SK-N-DZ (cell line): Measurements from ENCODE around the gene MECP2. TPM values are rescaled to one million over a fixed set of nuclear protein-coding genes. Genes with fewer than 3 reads are reported as not detected.
"Not testable (repeated sequence)": the region's sequence is repeated elsewhere in the genome, so short reads cannot be mapped to it uniquely, and the experiment has no call there.

ENCODE experiments used
- DNase-seq: peaks from one replicate; pipeline ENCODE4 v3.0.0-alpha.2; 2015; ENCODE audit warnings: low spot score
- polyA plus RNA-seq, 2 experiments: library from polyadenylated mRNA; depleted of rRNA; stranded (reverse); fragments of >200 nt; gene quantifications; 2 replicates each; pipeline ENCODE4 v1.2.3, GENCODE V29; 2014

Gene MECP2
- polyA plus RNA-seq (2014; cell fraction: cytosol; rRNA removed) = 17.5 and 26.9 TPM in 2 replicates
- 23.3 and 27.8 TPM in 2 replicates for polyA plus RNA-seq (2014; cell fraction: nucleus; rRNA removed)

DNA sequence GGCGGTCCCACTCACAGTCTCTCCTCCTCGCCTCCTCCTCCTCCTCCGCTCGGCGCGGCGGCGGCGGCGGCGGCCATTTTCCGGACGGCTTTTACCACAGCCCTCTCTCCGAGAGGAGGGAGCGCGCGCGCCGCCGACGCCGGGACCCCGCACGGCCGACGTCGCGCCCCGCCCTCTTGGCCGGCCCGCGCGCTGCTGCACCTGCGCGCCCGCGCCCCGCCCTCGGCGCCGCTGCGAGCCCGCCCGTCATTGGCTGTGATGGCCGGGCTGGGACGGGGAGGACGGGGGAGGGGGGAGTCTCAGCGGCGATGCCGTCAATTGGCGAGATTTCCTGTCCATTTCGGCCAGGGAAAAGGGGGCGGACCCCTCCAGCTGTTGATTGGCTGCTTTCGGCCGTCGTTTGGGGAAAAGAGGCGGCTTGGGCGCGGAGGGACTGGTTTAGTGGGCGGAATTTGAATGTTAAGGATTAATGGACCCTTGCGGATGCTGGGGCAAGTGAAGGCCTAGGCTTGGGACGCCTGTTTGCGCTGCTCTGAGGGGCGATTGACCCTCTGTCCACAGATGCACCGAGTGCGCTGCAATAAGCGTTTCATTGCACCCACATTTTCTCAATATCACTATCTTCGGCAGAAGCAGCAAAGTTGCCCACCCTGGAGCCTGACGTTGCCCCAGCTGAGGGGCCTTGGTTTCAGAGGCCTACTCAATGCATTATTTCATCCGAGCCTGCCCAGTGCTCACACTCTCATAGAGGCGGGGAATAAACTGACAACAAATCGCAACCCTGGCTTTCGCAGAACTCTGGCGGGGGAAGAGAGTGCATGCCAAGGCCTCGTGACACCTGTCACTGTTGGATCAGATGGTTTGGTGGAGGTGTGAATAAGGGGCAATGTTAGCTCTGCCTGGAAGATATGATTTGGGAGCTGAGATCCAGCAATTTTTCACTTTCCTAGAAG lies at the start of gene MECP2:
Gene MECP2, minus strand, starts transcription at position 129 of the 953 bp plus-strand sequence.
- DNase-seq = peak; percentile 92

DNA sequence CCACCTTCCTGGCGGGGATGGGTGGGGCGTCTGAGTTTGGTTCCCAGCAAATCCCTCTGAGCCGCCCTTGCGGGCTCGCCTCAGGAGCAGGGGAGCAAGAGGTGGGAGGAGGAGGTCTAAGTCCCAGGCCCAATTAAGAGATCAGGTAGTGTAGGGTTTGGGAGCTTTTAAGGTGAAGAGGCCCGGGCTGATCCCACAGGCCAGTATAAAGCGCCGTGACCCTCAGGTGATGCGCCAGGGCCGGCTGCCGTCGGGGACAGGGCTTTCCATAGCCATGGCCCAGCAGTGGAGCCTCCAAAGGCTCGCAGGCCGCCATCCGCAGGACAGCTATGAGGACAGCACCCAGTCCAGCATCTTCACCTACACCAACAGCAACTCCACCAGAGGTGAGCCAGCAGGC lies 46.5 kb upstream of the MECP2 start, which contains the start of gene OPN1LW:
Gene OPN1LW, plus strand, starts transcription at position 234 of the 400 bp plus-strand sequence. Its CDS starts 41 bp downstream, at position 275.
- not testable (repeated sequence) for DNase-seq

DNA sequence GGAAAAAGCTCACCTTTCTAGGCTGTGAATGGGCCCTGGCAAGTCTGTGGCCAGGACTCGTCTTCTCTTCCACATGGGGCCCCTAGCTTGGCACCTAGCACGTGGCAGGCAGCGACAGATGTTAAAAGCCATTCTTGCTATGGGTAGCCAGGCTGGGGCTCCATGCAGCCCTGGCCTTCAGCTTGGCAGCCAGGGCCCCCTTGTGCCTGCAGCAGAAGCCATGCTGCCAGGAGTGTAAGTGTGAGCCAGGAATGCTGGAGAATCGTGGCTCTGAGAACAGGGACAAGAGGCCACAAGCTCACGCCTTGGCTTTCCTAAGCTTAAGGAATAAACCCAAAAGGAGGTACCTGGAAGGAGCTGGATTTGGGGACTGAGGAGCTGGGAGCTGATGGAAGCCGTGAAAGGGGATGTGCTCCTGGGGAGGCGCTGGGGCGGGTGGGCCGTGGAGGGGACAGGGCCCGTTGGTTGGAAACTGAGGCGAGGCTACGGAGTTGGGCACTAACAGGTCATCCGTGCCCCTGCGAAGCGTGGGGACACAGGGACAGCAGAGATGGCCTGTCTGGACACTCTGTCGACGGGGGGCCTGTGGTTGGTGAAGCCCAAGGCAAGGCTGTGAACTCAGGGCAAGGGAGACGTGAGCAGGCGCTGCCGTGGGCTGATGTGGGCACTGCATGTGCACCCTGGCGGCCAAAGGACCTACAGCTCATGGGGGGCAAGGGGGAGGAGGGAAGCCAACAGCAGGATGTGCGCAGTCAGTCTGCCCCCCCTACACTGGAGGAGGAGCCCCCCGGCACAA lies 45.6 kb upstream of the MECP2 start:
- DNase-seq = no peak

DNA sequence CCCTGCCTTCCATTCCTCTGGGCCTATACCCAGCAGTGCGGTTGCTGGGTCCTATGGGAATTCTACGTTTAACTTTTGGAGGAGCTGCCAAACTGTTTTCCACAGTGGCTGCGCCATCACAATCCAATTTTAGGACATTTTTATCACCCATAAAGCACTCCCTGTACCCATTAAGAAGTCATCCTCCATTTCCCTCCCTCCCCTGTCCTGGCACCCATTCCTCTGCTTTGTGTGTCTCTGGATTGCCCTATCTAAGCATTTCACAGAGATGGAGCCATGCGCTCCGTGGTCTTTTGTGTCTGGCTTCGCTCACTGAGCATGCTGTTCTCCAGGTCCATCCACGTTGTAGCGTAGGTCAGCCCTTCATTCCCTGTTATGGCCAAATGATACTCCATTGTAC lies 44.9 kb upstream of the MECP2 start:
- DNase-seq = no peak

DNA sequence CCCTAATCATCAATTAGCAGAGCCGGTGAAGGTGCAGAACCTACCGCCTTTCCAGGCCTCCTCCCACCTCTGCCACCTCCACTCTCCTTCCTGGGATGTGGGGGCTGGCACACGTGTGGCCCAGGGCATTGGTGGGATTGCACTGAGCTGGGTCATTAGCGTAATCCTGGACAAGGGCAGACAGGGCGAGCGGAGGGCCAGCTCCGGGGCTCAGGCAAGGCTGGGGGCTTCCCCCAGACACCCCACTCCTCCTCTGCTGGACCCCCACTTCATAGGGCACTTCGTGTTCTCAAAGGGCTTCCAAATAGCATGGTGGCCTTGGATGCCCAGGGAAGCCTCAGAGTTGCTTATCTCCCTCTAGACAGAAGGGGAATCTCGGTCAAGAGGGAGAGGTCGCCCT lies 43.2 kb upstream of the MECP2 start:
- DNase-seq = no peak

DNA sequence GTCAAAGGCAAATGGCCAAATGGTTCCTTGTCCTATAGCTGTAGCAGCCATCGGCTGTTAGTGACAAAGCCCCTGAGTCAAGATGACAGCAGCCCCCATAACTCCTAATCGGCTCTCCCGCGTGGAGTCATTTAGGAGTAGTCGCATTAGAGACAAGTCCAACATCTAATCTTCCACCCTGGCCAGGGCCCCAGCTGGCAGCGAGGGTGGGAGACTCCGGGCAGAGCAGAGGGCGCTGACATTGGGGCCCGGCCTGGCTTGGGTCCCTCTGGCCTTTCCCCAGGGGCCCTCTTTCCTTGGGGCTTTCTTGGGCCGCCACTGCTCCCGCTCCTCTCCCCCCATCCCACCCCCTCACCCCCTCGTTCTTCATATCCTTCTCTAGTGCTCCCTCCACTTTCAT lies 42.7 kb upstream of the MECP2 start:
- DNase-seq = no peak

DNA sequence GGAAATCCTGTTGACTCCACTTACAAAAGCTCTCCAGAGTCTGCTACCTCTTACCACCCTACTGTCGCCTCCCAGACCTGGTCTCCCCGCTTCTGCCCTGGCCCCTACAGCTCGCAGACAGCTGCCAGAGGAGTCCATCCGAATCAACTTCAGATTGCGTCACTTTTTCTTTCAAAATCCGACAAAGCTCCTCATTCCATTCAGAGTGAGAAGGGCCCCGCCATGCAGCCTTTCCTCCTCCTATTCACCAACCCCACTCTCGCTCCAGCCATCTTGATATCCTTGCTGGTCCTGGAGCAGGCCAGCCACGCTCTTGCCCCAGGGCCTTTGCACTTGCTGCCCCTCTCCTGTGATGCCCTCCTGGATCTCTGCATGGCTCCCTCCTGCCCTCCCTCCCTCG lies 41.3 kb upstream of the MECP2 start:
- no peak for DNase-seq

DNA sequence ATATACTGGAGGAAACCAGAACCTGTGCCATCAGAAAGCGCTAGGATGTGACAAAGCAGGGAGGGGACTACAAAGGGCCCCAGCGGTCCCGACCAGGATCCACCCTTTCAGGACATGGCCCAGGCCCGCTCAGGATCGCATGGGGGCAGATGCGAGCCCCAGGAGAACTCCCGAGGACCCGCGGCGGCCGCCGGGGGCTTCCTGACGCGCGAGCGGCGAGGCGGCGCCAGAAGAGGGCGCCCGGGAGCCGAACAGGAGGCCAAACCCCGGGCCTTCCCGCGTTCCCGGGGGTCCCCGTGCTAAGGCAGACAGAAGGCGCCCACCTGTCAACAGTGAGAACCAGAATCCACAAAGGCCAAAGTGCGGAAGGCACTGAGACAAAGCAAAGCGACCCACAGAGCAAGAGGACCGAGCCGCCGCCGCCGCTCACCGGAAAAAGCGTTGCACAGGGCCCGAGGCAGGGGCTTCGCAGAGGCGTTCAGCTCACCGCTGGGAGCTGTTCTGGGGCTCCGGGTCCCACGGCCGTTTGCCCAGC lies 39.2 kb upstream of the MECP2 start:
- peak; percentile 57 for DNase-seq

DNA sequence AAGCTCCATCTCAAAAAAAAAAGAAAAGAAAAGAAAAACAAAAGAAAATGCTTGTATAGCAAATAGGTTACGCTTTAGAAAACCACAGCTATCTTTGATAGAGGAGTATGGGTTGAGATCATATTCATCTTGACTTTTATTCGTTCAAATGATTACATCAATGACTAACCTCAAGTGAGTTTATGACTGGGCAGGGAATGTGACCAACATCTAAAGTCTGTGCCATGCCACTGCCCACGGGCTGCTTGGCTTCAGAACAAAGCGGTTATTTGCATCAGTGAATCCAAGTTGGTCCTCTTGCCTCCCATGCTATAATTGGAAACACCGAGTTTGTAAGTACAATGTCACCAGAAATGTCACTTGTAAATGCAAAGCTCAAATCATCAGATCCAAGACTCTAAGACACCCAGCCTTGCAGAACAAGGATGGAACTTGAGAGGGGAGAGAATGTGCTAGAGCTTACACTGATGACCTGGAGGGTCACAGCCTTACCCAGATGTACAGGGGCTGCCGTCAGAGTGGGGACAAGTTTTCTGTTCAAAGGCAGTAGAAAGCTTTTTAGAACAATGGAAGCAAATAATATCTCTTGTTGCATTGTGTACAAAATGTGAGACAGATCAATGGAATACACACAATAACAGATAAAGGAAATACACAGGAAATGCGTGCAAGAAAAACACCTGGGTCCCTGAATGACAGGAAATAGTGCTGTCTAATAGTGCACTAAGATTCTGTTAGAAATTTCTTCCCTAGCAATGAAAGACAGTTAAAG lies 38.1 kb upstream of the MECP2 start:
- no peak for DNase-seq

DNA sequence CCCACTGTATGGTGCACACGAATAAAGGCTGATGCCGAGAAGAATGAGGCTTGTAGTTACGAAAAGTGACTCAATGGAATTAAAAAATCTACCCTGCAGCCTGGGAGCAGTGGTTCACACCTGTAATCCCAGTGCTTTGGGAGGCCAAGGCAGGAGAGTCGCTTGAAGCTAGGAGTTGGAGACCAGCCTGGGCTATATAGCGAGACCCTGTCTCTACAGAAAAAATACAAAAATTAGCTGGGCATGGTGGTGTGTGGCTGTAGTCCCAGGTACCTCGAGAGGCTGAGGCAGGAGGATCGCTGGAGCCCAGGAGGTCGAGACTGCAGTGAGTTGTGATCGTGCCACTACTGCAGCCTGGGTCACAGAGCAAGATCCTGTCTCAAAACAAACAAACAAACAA lies 34.8 kb upstream of the MECP2 start:
- DNase-seq = no peak

DNA sequence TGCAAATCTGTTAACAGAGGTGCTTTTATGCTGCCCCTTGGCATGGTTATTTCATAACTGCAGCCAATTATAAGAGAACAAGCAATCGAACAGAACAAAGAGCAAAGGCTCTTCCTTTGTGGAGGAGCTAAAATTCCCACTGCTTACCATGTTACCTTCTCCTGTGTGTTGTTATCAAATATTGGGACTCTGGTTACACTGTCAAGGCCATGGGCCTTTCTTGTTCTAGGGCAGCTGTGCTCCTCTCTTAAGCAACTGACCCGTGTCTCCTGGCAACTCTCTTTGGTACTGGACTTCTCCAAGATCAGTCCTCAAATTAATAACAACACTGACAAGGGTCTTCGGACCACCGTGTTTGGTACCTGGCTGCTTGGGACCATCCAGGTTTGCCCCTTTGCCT lies 34.4 kb upstream of the MECP2 start:
- no peak for DNase-seq

DNA sequence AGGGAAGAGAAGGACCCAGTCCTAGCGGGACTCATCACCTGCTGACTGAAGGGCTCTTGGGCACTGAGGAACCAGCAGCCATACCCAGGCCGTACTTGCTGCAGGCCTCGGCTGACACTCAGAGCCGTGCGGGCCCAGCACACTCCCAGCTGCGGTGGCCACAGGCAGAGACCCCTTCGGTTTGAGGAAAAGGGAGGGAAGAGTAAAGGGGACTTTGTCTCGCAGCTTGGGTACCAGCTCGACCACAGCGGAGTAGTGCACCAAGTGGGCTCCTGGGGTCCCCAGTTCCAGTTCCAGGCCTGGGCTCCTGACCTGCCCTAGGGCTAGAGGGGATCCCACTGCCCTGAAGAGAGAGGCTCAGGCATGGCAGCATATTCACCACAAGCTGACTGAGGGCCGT lies 28.6 kb upstream of the MECP2 start:
- DNase-seq = no peak

DNA sequence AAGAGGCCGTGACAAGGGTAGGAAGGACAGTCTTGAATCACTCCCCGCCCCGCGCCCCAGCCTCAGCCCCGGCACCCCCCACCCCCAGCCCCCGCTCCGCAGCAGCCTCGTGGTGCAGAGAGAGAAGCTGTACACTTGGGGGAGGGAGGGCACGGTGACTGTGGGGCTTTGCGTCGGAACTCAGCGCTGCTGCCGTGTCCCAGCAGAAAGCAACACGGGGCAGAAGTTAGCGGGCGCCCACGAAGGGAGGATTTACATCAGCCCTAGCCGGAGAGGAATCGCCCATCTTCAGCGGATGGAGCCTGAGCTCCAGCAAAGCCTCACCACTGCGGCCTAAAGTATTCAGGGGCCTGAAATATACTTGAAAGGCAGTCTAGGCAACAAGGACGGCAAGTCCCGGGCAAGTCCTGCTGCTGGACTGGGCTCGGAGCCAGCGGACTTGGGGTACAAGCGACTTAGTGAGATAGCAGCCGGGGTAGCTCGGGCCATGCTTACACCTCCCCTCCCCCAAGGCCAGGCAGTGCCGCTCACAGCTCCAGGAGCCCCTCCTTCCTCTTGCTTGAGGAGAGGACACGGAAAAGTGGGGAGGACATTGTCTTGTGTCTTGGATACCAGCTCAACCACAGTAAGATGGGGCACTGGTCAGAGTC lies 28.0 kb upstream of the MECP2 start:
- no peak for DNase-seq

DNA sequence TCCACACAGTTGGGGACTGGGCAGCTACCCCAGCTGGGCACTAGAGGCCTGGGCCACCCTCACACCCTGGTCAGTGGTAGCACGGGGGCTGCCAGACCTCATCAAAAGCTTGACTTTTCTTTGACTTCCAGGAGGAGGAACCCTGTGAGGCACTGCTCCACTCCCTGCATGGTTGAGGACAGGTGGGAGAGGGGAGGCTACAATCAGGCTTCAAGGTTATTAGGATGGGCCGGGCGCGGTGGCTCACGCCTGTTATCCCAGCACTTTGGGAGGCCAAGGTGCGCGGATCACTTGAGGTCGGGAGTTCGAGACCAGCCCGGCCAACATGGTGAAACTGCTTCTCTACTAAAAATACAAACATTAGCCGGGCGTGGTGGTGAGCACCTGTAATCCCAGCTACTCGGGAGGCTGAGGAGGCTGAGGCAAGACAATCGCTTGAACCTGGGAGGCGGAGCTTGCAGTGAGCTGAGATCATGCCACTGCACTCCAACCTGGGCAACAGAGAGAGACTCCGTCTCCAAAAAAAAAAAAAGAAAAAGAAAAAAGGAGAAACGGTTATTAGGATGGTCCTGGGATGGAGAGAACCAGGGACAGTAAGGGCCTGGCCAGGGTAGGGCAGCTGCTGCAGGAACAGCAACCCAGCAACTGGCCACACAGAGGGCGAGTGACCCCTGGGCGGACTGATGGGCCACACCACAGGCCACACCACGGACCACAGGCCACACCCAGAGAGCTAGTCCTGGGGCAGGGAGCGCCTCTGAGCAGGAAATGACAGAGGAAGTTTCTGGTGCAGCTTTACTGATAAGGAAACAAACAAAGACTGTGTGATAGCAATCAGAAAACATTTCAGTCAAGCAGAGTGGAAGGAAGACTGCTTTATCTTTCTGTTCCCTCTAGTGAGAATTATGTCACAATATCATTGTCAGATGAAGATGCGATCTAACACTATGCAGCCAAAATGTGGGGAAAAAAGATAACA lies 26.0 kb upstream of the MECP2 start:
- no peak for DNase-seq

DNA sequence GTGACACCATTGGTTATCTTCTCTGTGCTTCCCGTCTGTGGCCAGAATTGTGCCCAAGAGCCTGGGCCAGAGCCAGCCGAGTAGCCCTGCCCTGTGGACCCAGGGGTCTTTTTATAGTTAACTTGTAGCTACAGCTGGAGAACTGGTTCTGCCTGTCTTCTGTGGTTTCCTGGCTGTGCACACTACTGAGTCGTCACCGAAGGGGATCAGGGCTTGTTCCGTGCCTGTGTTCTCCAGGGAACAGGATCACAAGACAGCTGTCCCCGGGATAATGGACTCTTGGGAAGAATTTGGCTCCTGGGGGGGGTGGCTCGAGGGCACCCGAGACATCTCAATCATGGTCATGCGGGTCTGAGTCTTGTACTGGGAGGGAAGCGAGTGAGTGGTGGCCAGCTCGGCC lies 24.4 kb upstream of the MECP2 start:
- DNase-seq = no peak

DNA sequence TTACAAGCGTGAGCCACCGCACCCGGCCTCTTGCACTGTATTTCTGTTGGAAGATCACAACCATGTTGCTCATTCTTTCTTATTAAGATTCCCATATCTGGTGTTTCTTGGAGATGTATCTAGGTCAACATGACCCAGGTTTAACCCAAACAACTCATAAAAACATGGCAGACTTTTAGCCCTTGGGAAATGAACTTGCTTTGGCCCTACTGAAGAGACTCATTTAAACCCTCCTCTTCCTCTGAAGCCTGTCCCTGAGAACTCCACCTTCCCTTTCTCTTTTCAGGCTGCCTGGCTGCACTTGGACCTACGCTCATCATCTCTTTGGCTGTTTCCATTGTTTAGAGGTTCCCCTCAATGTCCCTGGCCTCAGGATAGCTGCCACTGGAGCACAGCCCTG lies 23.7 kb upstream of the MECP2 start:
- DNase-seq = no peak

DNA sequence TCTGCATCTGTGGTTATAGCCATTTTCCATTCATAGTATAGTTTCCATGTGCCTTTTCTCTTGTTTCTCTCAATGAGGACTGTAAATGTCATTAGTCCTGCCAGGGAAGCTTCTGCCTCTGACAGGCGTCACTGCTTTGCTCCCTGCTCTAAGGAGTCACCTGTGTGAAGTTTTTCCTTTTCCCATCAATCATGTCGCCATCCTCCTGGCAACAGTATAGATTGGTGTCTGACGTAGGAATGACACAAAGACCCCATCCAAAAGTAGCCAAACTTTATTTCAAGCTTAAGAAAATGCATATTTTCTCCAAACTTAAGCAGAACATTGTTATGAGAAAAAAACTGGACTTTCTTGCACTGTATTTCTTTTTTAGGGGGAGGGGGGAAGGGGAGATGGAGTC lies 23.1 kb upstream of the MECP2 start:
- DNase-seq = no peak

DNA sequence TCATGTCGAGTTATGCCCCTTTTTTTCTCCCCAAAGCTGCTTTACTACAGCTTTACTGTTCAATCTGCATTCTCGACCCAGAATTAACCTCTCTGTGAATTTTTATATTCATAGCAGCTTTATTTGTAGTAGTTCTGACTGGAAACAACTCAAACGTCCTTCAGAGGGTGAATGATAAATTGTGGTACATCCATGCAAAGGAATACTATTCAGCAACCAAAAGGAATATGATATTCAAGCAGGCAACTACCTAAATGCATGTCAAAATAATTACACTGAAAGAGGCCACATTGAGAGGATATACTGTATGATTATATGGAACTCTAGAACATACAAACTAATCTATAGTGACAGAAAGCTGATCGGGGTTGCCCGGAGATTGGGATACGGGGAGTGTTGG lies 20.0 kb upstream of the MECP2 start:
- DNase-seq = no peak

DNA sequence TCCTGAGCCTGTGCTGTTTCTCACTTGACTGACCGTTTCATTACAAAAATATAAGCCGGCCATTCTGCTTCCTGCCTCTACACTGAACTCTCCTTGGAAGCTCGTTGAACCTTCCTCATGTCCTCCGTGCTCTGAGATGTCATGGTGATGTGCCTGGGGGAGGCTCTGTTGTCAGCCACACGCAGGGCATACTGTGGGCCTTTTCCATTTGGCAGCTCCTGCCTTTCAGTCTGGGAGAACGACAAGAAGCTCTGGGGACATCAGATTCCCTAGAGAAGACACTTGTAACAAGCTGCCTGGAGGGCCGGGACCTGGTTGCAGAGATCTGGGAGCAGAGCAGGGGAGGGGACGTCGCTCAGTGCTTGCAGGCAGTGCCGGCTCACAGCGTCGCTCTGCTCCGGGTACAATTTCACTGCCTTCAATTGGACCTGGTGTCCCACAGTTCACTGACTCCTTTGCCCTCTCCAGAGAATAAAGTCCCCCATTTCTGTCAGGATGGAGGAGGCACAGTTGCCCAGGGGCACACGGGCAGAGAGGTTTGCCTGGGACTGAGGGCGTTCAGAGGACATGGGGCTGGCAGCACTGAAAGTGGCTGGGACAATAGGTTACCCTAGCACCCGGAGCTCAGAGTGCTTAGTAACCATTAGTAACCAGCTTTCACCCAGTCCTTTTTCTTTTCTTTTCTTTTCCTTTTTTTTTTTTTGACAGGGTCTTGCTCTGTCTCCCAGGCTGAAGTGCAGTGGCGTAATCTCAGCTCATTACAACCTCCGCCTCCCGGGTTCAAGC lies 19.1 kb upstream of the MECP2 start:
- DNase-seq = no peak
